Fibroblast of the aortic adventitia (primary cell): ENCODE measurements around the gene NPTX1. TPM values are rescaled to one million over a fixed set of nuclear protein-coding genes. Genes with fewer than 3 reads are reported as not detected.

Source experiments
- DNase-seq: peaks from one replicate; pipeline ENCODE4 v3.0.0-alpha.2; 2010; ENCODE audit warnings: low read depth
- H3K4me3 ChIP-seq: 2 replicates; pipeline ENCODE4 v1.5.1; 2011; ENCODE audit warnings: low read depth, mild to moderate bottlenecking, control low read depth, low read length, moderate library complexity
- CTCF ChIP-seq: IDR thresholded peaks from 2 replicates; pipeline ENCODE4 v1.5.1; 2011; ENCODE audit warnings: mild to moderate bottlenecking, low read length, control low read depth, inconsistent platforms; ENCODE audit not compliant: insufficient read depth
- total RNA-seq: library from RNA; depleted of rRNA; stranded (reverse); fragments of >200 nt; gene quantifications from 2 replicates; pipeline ENCODE4 v1.2.3, GENCODE V29; 2012; ENCODE audit warnings: low replicate concordance

Gene NPTX1
- total RNA-seq, 1 donor = 191 TPM

DNA sequence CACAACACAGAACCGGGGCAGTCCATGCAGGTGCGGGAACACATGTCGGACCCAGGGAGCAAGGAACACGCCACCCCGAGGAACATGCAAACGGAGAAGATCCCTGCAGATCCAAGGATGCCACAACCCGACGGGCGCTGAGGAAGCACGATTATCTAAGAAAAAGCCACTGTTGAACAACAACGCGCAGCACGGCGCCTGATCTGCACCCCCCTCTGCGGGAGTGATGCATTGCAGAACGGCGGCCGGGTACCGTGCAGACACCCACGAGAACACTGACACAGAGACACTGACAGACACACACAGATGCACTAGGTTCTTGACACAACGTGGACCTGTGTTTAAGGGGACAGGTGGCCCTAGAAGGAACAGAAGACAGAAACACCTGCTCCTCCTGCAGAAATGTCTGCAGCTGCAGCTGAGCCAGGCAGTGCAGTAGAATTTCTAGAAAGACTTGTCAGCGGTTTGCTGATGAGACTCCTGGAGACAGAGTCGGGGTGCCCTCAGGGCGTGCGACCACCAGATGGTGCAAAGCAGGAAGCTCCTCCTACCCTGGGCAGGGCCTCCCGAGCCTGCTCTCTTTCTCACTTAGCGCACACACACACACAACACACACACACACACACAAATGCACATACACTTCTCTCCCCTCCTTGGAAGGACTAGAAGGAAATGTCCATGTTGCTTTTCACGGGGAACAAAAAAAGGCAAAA is 7.5 kb downstream of the NPTX1 start:
- DNase-seq = no peak
- no peak for TF ChIP-seq CTCF
- no peak overlapping the region for H3K4me3 ChIP-seq

DNA sequence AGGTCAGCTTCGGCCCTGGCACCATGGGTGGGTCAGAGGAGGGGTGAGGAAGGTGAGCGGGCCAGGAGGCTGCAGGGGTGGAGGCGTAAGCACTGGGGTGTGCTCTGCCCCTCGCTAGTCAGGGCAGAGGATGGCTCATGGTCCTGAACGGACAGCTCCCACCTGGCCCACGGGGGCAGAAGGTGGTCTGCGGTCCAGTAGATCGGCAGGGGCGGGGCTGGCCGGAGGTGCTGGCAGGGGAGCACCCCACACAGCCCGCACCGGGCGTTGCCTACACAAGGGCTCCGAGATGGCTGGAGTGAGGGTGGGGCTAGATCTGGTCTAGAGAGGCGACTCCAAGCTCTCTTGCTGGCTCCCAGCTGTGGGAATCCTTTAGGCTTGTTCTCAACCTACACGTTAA is 8.2 kb downstream of the NPTX1 start:
- DNase-seq = no peak
- no peak for TF ChIP-seq CTCF
- H3K4me3 ChIP-seq = no peak overlapping the region

GRCh38 chr17:80466188-80466705 is 10.2 kb downstream of the NPTX1 start:
- DNase-seq = no peak
- TF ChIP-seq CTCF = no peak
- H3K4me3 ChIP-seq = no peak overlapping the region

GRCh38 chr17:80465327-80465974 is 11.0 kb downstream of the NPTX1 start:
- no peak overlapping the region for H3K4me3 ChIP-seq
- no peak for DNase-seq
- no peak for TF ChIP-seq CTCF

- no peak overlapping the region for H3K4me3 ChIP-seq
- no peak for TF ChIP-seq CTCF
- no peak for DNase-seq
Measured at GRCh38 chr17:80464486-80464885, 11.9 kb downstream of the NPTX1 start.

DNA sequence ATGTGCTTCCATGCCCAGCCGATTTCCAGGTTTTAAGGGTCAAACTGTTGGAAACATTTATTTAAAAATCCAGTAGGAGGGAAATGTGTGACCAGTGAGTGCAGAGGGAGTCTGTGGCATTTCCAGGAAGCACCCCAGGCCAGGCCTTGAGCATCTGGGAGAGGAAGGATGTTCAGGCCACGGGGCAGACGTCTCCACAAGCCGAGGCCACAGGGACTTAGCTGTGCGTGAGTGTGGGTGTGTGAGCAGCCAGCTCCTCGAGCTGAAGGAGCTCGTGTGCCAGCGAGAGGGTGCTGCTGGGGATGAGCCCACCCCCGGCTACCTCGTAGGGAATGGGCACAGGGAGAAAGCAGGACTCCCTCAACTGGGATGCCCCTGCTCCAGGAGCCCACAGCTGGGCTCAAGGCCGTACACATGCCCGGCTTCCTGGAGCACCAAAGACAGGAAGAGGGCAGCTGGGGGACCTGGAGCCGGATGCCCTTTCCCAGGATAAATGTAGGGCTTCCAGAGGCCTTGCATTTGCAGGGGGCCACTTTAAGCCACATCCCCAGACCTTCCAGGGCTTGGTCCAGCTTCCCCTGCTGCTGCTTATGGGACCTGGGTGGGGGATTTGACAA is 12.5 kb downstream of the NPTX1 start:
- no peak for DNase-seq
- no peak overlapping the region for H3K4me3 ChIP-seq
- no peak for TF ChIP-seq CTCF
